Activated CD4-positive, alpha-beta T cell treated with anti-CD3 and anti-CD28 coated beads for 1 hour (primary cell): ENCODE data around the gene ZG16B.

Source experiments
- DNase-seq: peaks from one replicate; pipeline ENCODE4 v3.0.0-alpha.2; 2020

The ZG16B gene

DNA sequence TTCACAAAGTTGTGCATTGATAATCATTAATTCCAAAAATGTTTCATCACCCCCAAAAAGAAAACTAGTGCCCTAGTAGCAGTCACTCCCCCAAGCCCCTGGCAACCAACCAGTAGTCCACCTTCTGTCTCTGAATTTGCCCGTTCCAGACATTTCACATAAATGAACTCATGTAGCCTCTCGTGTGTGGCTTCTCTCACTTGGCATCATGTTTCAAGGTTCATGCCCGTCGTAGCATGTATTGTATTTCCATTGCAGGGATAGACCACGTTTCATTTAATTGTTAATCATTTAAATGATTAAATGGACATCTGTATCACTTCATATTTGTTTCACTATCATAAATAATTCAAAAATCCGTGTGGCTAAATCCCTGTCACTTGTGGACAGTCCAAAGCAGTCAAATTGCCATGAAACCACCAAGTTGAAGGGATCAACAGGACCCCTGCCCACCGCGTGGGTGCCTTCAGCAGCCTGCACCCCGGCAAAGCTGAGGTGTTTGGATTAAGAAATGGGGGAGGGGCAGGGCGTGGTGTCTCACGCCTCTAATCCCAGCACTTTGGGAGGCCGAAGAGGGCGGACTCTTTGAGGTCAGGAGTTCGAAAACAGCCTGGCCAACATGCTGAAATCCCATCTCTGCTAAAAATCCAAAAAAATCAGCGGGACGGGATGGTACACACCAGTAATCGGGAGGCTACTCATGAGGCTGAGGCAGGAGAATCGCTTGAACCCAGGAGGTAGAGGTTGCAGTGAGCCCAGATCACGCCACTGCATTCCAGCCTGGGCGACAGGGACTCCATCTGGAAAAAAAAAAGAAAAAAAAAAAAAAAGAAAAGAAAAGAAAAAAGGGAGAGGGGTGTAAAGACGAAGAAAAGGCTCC lies 44.2 kb downstream of the ZG16B start:
- no peak for DNase-seq

DNA sequence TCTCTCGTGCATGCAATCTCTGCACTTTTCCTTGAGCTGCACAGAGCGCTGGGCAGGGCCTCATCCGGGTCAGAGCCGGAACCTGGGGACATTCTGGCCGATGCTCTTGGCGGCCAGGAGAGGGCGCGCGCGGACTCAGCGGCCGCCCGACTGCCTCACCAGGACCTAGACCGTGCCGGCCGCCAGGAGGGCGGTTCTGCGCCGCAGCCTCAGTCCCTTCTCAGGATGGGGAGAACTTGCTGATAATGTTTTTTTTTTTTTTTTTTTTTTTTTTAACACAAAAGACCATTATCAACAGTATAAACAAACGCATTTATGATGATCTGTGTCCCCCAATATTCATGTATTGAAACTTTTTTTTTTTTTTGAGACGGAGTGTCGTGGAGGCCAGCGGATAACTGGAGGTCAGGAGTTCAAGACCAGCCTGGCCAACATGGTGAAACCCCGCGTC lies 44.8 kb downstream of the ZG16B start:
- DNase-seq: peak; percentile 50

DNA sequence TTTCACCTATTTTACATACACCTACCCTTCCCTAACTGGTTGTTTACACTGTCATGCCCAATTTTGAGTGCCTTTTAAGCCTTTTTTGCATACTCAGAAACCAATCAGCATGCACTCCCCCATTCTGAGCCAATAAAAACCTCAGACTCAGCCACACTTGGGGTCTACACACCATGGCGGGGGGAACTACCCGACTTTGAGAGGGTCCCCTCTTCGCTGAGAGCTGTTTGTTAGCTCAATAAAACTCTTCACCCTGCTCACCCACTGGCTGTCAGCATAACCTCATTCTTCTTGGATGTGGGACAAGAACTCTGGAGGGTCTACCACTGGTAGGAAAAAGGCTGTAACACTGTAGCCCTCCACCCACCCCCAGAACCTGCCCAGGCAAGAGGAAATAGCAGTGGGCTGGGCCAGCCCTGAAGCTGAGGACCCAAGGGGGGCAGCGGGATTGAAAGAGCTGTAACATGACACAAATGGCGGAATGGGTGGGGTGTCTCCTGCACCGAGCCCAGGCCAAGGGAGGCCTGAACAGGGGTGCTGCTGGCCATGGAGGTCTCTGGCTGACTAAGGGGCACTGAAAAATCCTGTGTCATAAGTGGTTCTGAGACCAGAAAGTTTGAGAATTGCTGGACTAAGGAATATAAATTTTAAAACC lies 49.9 kb downstream of the ZG16B start:
- no peak for DNase-seq
